MM.1S (cell line): ENCODE measurements around the gene ACOXL.

ENCODE experiments used
- DNase-seq: peaks from one replicate; pipeline ENCODE4 v3.0.0-alpha.2; 2015
- H2AFZ ChIP-seq: fragments of 300-600 bp; sonication (generic); 2 replicates; pipeline ENCODE4 v1.6.0; 2016; ENCODE audit warnings: antibody characterized with exemption, low read length
- H3F3A ChIP-seq: fragments of 300-600 bp; sonication (generic); 2 replicates; pipeline ENCODE4 v1.6.1; 2016; ENCODE audit warnings: mild to moderate bottlenecking, antibody characterized with exemption, low read length, moderate library complexity, mixed read lengths; ENCODE audit not compliant: insufficient read depth
- H3K27ac ChIP-seq: fragments of 300-600 bp; sonication (generic); 2 replicates; pipeline ENCODE4 v1.5.1; 2016; ENCODE audit warnings: mild to moderate bottlenecking, low read length
- H3K27me3 ChIP-seq: fragments of 300-600 bp; sonication (generic); replicated peaks from 2 replicates; pipeline ENCODE4 v1.6.0; 2016; ENCODE audit warnings: low read length; ENCODE audit not compliant: insufficient read depth
- H3K36me3 ChIP-seq: fragments of 300-600 bp; sonication (generic); replicated peaks from 2 replicates; pipeline ENCODE4 v1.6.1; 2016; ENCODE audit warnings: mild to moderate bottlenecking, low read length, mixed read lengths; ENCODE audit not compliant: insufficient read depth
- H3K4me1 ChIP-seq: fragments of 300-600 bp; sonication (generic); 2 replicates; pipeline ENCODE4 v1.6.1; 2016; ENCODE audit warnings: low read length, mixed read lengths
- H3K4me2 ChIP-seq: fragments of 300-600 bp; sonication (generic); 2 replicates; pipeline ENCODE4 v1.6.0; 2016; ENCODE audit warnings: low read depth, low read length
- H3K4me3 ChIP-seq: fragments of 300-600 bp; sonication (generic); 2 replicates; pipeline ENCODE4 v1.5.1; 2016; ENCODE audit warnings: low read length, mixed read lengths
- H3K79me2 ChIP-seq: fragments of 300-600 bp; sonication (generic); 2 replicates; pipeline ENCODE4 v1.6.1; 2016; ENCODE audit warnings: mixed run types, low read length, mixed read lengths
- H3K9ac ChIP-seq: fragments of 300-600 bp; sonication (generic); 2 replicates; pipeline ENCODE4 v1.6.1; 2016; ENCODE audit warnings: low read length, mixed read lengths
- H3K9me2 ChIP-seq: fragments of 300-600 bp; sonication (generic); replicated peaks from 2 replicates; pipeline ENCODE4 v1.6.1; 2016; ENCODE audit warnings: mild to moderate bottlenecking, low read length, mixed read lengths; ENCODE audit not compliant: insufficient read depth
- H3K9me3 ChIP-seq: fragments of 300-600 bp; sonication (generic); replicated peaks from 2 replicates; pipeline ENCODE4 v1.6.1; 2016; ENCODE audit warnings: mild to moderate bottlenecking, low read length, mixed read lengths; ENCODE audit not compliant: insufficient read depth
- H4K20me1 ChIP-seq: fragments of 300-600 bp; sonication (generic); 2 replicates; pipeline ENCODE4 v1.6.1; 2016; ENCODE audit warnings: mild to moderate bottlenecking, low read length, moderate library complexity, mixed read lengths; ENCODE audit not compliant: insufficient read depth
- CTCF ChIP-seq: fragments of 300-600 bp; sonication (generic); IDR thresholded peaks from 2 replicates; pipeline ENCODE4 v1.5.1; 2016; ENCODE audit warnings: antibody characterized with exemption, low read length, mixed read lengths
- EZH2 ChIP-seq: fragments of 300-600 bp; sonication (generic); optimal IDR thresholded peaks from 2 replicates; pipeline ENCODE3; 2017; ENCODE audit warnings: low read depth, mild to moderate bottlenecking, antibody characterized with exemption, low read length, mixed read lengths
- EZH2phosphoT487 ChIP-seq: fragments of 300-600 bp; sonication (generic); IDR thresholded peaks from 2 replicates; pipeline ENCODE4 v1.6.1; 2018; ENCODE audit warnings: antibody characterized with exemption, low read length

Gene ACOXL

DNA sequence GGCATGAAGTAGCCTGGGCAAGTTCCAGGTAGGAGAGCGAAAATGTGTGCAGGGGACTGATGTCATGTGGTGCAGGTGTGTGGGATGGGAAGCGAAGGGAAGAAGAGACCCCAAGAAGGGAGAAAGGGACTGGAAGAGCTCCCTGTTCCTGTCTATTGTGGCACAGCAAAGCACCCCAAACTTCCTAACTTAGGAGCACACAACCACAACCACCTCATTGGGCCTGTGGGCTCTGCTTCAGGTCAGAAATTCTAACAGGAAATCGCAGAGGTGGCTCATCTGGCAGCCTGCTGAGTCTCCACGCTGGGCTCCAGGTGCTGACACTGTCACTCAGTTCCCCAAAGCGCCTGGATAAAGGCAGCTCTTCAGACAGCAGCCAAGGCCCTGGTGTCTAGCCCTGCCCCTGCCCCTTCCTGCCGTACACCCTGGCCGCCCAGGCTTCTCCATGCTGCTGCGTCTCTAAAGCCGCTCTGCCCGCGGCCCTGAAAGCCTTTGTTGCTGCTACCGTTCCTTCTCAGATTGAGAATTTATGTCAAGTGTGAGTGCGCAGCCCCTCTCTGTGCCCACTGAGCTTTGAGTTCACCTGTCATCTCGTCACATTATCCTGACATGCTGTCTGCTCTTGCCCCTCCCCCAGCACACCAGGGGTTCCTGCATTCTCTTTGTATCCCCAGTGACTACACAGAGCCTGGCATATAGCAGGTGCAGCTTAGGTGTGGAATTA lies 248.1 kb downstream of the ACOXL start:
- Histone ChIP-seq H3K9me2 (no peaks in the 10 kb centered on the region), H3K4me3 (no peak overlapping the region), H3K27me3 (no peaks in the 10 kb centered on the region), H3F3A (no peaks in the 10 kb centered on the region), H3K9me3 (no peaks in the 10 kb centered on the region), H2AFZ (no peak overlapping the region), H3K27ac (no peak overlapping the region), H3K36me3 (no peaks in the 10 kb centered on the region), H3K4me1 (no peaks in the 10 kb centered on the region), H3K79me2 (no peaks in the 10 kb centered on the region), H3K4me2 (no peak overlapping the region), H4K20me1 (no peaks in the 10 kb centered on the region), H3K9ac (no peak overlapping the region)
- TF ChIP-seq EZH2phosphoT487 (no peak), EZH2 (no peak), CTCF (no peak)
- DNase-seq: no peak

DNA sequence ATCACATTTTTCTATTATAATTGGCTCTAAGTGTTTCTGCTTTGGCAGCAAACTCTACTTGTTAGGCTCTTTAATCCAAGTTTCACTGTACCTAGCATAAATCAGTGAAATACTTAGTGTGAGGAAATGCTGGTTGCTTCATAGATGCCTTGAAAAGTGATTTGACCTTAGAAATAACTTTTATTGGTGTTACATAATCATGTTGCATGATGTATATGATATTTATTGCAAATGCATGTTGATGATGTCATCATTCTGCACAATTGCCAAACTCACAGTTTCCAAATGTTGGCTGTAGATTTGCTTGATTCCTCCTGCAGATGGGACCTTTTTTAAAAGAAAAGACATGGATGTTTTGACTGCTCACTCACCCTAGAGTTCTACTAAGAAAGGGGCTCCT lies 250.8 kb downstream of the ACOXL start:
- no peak overlapping the region for H2AFZ ChIP-seq
- H3K27ac ChIP-seq: no peak overlapping the region
- H3K9me2 ChIP-seq: no peaks in the 10 kb centered on the region
- no peaks in the 10 kb centered on the region for H3K36me3 ChIP-seq
- no peak overlapping the region for H3K4me2 ChIP-seq
- H3K4me3 ChIP-seq: no peak overlapping the region
- no peaks in the 10 kb centered on the region for H3K4me1 ChIP-seq
- H3K27me3 ChIP-seq: no peaks in the 10 kb centered on the region
- H3K9ac ChIP-seq: no peak overlapping the region
- no peaks in the 10 kb centered on the region for H3F3A ChIP-seq
- DNase-seq: no peak
- no peaks in the 10 kb centered on the region for H4K20me1 ChIP-seq
- H3K9me3 ChIP-seq: no peaks in the 10 kb centered on the region
- no peaks in the 10 kb centered on the region for H3K79me2 ChIP-seq
- TF ChIP-seq EZH2 (no peak), CTCF (no peak), EZH2phosphoT487 (no peak)

GRCh38 chr2:110984694-110985490 lies 252.5 kb downstream of the ACOXL start:
- H3K4me1 ChIP-seq: no peaks in the 10 kb centered on the region
- H4K20me1 ChIP-seq: no peaks in the 10 kb centered on the region
- no peak overlapping the region for H3K9ac ChIP-seq
- TF ChIP-seq EZH2phosphoT487: no peak
- TF ChIP-seq EZH2: no peak
- no peak for TF ChIP-seq CTCF
- no peaks in the 10 kb centered on the region for H3F3A ChIP-seq
- no peak overlapping the region for H3K27ac ChIP-seq
- H3K79me2 ChIP-seq: no peaks in the 10 kb centered on the region
- H3K4me3 ChIP-seq: no peak overlapping the region
- H3K9me3 ChIP-seq: no peaks in the 10 kb centered on the region
- H3K27me3 ChIP-seq: no peaks in the 10 kb centered on the region
- H2AFZ ChIP-seq: no peak overlapping the region
- no peaks in the 10 kb centered on the region for H3K36me3 ChIP-seq
- no peak overlapping the region for H3K4me2 ChIP-seq
- DNase-seq: no peak
- H3K9me2 ChIP-seq: no peaks in the 10 kb centered on the region
